Stimulated activated CD8-positive, alpha-beta memory T cell treated with anti-CD3 and anti-CD28 coated beads, Interleukin-15, amount 100 ng/mL, for 1 hour (primary cell): Measurements from ENCODE around the gene MECP2.
"Not testable (repeated sequence)": the region's sequence is repeated elsewhere in the genome, so short reads cannot be mapped to it uniquely, and the experiment has no call there.

Source experiments
- DNase-seq: peaks from one replicate; pipeline ENCODE4 v3.0.0-alpha.2; 2020; ENCODE audit warnings: low read depth

Gene MECP2

DNA sequence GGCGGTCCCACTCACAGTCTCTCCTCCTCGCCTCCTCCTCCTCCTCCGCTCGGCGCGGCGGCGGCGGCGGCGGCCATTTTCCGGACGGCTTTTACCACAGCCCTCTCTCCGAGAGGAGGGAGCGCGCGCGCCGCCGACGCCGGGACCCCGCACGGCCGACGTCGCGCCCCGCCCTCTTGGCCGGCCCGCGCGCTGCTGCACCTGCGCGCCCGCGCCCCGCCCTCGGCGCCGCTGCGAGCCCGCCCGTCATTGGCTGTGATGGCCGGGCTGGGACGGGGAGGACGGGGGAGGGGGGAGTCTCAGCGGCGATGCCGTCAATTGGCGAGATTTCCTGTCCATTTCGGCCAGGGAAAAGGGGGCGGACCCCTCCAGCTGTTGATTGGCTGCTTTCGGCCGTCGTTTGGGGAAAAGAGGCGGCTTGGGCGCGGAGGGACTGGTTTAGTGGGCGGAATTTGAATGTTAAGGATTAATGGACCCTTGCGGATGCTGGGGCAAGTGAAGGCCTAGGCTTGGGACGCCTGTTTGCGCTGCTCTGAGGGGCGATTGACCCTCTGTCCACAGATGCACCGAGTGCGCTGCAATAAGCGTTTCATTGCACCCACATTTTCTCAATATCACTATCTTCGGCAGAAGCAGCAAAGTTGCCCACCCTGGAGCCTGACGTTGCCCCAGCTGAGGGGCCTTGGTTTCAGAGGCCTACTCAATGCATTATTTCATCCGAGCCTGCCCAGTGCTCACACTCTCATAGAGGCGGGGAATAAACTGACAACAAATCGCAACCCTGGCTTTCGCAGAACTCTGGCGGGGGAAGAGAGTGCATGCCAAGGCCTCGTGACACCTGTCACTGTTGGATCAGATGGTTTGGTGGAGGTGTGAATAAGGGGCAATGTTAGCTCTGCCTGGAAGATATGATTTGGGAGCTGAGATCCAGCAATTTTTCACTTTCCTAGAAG is at the start of gene MECP2:
MECP2 (minus strand) TSS at position 129 of the 953 bp plus-strand sequence.
- DNase-seq: peak; percentile 56

DNA sequence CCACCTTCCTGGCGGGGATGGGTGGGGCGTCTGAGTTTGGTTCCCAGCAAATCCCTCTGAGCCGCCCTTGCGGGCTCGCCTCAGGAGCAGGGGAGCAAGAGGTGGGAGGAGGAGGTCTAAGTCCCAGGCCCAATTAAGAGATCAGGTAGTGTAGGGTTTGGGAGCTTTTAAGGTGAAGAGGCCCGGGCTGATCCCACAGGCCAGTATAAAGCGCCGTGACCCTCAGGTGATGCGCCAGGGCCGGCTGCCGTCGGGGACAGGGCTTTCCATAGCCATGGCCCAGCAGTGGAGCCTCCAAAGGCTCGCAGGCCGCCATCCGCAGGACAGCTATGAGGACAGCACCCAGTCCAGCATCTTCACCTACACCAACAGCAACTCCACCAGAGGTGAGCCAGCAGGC is 46.5 kb upstream of the MECP2 start, which contains the start of gene OPN1LW:
OPN1LW (plus strand) TSS at position 234 of the 400 bp plus-strand sequence; CDS start at position 275, 41 bp downstream.
- DNase-seq: not testable (repeated sequence)

DNA sequence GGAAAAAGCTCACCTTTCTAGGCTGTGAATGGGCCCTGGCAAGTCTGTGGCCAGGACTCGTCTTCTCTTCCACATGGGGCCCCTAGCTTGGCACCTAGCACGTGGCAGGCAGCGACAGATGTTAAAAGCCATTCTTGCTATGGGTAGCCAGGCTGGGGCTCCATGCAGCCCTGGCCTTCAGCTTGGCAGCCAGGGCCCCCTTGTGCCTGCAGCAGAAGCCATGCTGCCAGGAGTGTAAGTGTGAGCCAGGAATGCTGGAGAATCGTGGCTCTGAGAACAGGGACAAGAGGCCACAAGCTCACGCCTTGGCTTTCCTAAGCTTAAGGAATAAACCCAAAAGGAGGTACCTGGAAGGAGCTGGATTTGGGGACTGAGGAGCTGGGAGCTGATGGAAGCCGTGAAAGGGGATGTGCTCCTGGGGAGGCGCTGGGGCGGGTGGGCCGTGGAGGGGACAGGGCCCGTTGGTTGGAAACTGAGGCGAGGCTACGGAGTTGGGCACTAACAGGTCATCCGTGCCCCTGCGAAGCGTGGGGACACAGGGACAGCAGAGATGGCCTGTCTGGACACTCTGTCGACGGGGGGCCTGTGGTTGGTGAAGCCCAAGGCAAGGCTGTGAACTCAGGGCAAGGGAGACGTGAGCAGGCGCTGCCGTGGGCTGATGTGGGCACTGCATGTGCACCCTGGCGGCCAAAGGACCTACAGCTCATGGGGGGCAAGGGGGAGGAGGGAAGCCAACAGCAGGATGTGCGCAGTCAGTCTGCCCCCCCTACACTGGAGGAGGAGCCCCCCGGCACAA is 45.6 kb upstream of the MECP2 start:
- no peak for DNase-seq

DNA sequence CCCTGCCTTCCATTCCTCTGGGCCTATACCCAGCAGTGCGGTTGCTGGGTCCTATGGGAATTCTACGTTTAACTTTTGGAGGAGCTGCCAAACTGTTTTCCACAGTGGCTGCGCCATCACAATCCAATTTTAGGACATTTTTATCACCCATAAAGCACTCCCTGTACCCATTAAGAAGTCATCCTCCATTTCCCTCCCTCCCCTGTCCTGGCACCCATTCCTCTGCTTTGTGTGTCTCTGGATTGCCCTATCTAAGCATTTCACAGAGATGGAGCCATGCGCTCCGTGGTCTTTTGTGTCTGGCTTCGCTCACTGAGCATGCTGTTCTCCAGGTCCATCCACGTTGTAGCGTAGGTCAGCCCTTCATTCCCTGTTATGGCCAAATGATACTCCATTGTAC is 44.9 kb upstream of the MECP2 start:
- DNase-seq: no peak

DNA sequence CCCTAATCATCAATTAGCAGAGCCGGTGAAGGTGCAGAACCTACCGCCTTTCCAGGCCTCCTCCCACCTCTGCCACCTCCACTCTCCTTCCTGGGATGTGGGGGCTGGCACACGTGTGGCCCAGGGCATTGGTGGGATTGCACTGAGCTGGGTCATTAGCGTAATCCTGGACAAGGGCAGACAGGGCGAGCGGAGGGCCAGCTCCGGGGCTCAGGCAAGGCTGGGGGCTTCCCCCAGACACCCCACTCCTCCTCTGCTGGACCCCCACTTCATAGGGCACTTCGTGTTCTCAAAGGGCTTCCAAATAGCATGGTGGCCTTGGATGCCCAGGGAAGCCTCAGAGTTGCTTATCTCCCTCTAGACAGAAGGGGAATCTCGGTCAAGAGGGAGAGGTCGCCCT is 43.2 kb upstream of the MECP2 start:
- DNase-seq: no peak

DNA sequence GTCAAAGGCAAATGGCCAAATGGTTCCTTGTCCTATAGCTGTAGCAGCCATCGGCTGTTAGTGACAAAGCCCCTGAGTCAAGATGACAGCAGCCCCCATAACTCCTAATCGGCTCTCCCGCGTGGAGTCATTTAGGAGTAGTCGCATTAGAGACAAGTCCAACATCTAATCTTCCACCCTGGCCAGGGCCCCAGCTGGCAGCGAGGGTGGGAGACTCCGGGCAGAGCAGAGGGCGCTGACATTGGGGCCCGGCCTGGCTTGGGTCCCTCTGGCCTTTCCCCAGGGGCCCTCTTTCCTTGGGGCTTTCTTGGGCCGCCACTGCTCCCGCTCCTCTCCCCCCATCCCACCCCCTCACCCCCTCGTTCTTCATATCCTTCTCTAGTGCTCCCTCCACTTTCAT is 42.7 kb upstream of the MECP2 start:
- no peak for DNase-seq

DNA sequence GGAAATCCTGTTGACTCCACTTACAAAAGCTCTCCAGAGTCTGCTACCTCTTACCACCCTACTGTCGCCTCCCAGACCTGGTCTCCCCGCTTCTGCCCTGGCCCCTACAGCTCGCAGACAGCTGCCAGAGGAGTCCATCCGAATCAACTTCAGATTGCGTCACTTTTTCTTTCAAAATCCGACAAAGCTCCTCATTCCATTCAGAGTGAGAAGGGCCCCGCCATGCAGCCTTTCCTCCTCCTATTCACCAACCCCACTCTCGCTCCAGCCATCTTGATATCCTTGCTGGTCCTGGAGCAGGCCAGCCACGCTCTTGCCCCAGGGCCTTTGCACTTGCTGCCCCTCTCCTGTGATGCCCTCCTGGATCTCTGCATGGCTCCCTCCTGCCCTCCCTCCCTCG is 41.3 kb upstream of the MECP2 start:
- no peak for DNase-seq

DNA sequence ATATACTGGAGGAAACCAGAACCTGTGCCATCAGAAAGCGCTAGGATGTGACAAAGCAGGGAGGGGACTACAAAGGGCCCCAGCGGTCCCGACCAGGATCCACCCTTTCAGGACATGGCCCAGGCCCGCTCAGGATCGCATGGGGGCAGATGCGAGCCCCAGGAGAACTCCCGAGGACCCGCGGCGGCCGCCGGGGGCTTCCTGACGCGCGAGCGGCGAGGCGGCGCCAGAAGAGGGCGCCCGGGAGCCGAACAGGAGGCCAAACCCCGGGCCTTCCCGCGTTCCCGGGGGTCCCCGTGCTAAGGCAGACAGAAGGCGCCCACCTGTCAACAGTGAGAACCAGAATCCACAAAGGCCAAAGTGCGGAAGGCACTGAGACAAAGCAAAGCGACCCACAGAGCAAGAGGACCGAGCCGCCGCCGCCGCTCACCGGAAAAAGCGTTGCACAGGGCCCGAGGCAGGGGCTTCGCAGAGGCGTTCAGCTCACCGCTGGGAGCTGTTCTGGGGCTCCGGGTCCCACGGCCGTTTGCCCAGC is 39.2 kb upstream of the MECP2 start:
- DNase-seq: peak; percentile 27

DNA sequence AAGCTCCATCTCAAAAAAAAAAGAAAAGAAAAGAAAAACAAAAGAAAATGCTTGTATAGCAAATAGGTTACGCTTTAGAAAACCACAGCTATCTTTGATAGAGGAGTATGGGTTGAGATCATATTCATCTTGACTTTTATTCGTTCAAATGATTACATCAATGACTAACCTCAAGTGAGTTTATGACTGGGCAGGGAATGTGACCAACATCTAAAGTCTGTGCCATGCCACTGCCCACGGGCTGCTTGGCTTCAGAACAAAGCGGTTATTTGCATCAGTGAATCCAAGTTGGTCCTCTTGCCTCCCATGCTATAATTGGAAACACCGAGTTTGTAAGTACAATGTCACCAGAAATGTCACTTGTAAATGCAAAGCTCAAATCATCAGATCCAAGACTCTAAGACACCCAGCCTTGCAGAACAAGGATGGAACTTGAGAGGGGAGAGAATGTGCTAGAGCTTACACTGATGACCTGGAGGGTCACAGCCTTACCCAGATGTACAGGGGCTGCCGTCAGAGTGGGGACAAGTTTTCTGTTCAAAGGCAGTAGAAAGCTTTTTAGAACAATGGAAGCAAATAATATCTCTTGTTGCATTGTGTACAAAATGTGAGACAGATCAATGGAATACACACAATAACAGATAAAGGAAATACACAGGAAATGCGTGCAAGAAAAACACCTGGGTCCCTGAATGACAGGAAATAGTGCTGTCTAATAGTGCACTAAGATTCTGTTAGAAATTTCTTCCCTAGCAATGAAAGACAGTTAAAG is 38.1 kb upstream of the MECP2 start:
- DNase-seq: no peak

DNA sequence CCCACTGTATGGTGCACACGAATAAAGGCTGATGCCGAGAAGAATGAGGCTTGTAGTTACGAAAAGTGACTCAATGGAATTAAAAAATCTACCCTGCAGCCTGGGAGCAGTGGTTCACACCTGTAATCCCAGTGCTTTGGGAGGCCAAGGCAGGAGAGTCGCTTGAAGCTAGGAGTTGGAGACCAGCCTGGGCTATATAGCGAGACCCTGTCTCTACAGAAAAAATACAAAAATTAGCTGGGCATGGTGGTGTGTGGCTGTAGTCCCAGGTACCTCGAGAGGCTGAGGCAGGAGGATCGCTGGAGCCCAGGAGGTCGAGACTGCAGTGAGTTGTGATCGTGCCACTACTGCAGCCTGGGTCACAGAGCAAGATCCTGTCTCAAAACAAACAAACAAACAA is 34.8 kb upstream of the MECP2 start:
- no peak for DNase-seq

DNA sequence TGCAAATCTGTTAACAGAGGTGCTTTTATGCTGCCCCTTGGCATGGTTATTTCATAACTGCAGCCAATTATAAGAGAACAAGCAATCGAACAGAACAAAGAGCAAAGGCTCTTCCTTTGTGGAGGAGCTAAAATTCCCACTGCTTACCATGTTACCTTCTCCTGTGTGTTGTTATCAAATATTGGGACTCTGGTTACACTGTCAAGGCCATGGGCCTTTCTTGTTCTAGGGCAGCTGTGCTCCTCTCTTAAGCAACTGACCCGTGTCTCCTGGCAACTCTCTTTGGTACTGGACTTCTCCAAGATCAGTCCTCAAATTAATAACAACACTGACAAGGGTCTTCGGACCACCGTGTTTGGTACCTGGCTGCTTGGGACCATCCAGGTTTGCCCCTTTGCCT is 34.4 kb upstream of the MECP2 start:
- no peak for DNase-seq

DNA sequence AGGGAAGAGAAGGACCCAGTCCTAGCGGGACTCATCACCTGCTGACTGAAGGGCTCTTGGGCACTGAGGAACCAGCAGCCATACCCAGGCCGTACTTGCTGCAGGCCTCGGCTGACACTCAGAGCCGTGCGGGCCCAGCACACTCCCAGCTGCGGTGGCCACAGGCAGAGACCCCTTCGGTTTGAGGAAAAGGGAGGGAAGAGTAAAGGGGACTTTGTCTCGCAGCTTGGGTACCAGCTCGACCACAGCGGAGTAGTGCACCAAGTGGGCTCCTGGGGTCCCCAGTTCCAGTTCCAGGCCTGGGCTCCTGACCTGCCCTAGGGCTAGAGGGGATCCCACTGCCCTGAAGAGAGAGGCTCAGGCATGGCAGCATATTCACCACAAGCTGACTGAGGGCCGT is 28.6 kb upstream of the MECP2 start:
- DNase-seq: no peak

DNA sequence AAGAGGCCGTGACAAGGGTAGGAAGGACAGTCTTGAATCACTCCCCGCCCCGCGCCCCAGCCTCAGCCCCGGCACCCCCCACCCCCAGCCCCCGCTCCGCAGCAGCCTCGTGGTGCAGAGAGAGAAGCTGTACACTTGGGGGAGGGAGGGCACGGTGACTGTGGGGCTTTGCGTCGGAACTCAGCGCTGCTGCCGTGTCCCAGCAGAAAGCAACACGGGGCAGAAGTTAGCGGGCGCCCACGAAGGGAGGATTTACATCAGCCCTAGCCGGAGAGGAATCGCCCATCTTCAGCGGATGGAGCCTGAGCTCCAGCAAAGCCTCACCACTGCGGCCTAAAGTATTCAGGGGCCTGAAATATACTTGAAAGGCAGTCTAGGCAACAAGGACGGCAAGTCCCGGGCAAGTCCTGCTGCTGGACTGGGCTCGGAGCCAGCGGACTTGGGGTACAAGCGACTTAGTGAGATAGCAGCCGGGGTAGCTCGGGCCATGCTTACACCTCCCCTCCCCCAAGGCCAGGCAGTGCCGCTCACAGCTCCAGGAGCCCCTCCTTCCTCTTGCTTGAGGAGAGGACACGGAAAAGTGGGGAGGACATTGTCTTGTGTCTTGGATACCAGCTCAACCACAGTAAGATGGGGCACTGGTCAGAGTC is 28.0 kb upstream of the MECP2 start:
- no peak for DNase-seq

DNA sequence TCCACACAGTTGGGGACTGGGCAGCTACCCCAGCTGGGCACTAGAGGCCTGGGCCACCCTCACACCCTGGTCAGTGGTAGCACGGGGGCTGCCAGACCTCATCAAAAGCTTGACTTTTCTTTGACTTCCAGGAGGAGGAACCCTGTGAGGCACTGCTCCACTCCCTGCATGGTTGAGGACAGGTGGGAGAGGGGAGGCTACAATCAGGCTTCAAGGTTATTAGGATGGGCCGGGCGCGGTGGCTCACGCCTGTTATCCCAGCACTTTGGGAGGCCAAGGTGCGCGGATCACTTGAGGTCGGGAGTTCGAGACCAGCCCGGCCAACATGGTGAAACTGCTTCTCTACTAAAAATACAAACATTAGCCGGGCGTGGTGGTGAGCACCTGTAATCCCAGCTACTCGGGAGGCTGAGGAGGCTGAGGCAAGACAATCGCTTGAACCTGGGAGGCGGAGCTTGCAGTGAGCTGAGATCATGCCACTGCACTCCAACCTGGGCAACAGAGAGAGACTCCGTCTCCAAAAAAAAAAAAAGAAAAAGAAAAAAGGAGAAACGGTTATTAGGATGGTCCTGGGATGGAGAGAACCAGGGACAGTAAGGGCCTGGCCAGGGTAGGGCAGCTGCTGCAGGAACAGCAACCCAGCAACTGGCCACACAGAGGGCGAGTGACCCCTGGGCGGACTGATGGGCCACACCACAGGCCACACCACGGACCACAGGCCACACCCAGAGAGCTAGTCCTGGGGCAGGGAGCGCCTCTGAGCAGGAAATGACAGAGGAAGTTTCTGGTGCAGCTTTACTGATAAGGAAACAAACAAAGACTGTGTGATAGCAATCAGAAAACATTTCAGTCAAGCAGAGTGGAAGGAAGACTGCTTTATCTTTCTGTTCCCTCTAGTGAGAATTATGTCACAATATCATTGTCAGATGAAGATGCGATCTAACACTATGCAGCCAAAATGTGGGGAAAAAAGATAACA is 26.0 kb upstream of the MECP2 start:
- DNase-seq: no peak

DNA sequence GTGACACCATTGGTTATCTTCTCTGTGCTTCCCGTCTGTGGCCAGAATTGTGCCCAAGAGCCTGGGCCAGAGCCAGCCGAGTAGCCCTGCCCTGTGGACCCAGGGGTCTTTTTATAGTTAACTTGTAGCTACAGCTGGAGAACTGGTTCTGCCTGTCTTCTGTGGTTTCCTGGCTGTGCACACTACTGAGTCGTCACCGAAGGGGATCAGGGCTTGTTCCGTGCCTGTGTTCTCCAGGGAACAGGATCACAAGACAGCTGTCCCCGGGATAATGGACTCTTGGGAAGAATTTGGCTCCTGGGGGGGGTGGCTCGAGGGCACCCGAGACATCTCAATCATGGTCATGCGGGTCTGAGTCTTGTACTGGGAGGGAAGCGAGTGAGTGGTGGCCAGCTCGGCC is 24.4 kb upstream of the MECP2 start:
- no peak for DNase-seq

DNA sequence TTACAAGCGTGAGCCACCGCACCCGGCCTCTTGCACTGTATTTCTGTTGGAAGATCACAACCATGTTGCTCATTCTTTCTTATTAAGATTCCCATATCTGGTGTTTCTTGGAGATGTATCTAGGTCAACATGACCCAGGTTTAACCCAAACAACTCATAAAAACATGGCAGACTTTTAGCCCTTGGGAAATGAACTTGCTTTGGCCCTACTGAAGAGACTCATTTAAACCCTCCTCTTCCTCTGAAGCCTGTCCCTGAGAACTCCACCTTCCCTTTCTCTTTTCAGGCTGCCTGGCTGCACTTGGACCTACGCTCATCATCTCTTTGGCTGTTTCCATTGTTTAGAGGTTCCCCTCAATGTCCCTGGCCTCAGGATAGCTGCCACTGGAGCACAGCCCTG is 23.7 kb upstream of the MECP2 start:
- no peak for DNase-seq

DNA sequence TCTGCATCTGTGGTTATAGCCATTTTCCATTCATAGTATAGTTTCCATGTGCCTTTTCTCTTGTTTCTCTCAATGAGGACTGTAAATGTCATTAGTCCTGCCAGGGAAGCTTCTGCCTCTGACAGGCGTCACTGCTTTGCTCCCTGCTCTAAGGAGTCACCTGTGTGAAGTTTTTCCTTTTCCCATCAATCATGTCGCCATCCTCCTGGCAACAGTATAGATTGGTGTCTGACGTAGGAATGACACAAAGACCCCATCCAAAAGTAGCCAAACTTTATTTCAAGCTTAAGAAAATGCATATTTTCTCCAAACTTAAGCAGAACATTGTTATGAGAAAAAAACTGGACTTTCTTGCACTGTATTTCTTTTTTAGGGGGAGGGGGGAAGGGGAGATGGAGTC is 23.1 kb upstream of the MECP2 start:
- DNase-seq: no peak

DNA sequence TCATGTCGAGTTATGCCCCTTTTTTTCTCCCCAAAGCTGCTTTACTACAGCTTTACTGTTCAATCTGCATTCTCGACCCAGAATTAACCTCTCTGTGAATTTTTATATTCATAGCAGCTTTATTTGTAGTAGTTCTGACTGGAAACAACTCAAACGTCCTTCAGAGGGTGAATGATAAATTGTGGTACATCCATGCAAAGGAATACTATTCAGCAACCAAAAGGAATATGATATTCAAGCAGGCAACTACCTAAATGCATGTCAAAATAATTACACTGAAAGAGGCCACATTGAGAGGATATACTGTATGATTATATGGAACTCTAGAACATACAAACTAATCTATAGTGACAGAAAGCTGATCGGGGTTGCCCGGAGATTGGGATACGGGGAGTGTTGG is 20.0 kb upstream of the MECP2 start:
- DNase-seq: no peak

DNA sequence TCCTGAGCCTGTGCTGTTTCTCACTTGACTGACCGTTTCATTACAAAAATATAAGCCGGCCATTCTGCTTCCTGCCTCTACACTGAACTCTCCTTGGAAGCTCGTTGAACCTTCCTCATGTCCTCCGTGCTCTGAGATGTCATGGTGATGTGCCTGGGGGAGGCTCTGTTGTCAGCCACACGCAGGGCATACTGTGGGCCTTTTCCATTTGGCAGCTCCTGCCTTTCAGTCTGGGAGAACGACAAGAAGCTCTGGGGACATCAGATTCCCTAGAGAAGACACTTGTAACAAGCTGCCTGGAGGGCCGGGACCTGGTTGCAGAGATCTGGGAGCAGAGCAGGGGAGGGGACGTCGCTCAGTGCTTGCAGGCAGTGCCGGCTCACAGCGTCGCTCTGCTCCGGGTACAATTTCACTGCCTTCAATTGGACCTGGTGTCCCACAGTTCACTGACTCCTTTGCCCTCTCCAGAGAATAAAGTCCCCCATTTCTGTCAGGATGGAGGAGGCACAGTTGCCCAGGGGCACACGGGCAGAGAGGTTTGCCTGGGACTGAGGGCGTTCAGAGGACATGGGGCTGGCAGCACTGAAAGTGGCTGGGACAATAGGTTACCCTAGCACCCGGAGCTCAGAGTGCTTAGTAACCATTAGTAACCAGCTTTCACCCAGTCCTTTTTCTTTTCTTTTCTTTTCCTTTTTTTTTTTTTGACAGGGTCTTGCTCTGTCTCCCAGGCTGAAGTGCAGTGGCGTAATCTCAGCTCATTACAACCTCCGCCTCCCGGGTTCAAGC is 19.1 kb upstream of the MECP2 start:
- DNase-seq: no peak
